Liver (tissue), 3 donors: ENCODE measurements around the gene WDR7.

Experiments
- FOXA1 ChIP-seq: IDR thresholded peaks from 2 replicates; pipeline ENCODE4 v1.6.1; 2016; ENCODE audit warnings: antibody characterized with exemption
- FOXA2 ChIP-seq: IDR thresholded peaks from 2 replicates; pipeline ENCODE4 v1.6.1; 2016; ENCODE audit warnings: antibody characterized with exemption
- RAD21 ChIP-seq, 2 donors: IDR thresholded peaks; 2 replicates each; pipeline ENCODE4 v1.6.1; 2016; ENCODE audit warnings: antibody characterized with exemption in 2 of 2, mild to moderate bottlenecking in 2 of 2
- SP1 ChIP-seq: IDR thresholded peaks from 2 replicates; pipeline ENCODE4 v1.6.1; 2018; ENCODE audit warnings: antibody characterized with exemption, mild to moderate bottlenecking
- TAF1 ChIP-seq: conservative IDR thresholded peaks from 2 replicates; pipeline ENCODE4 v1.6.1; 2016; ENCODE audit warnings: antibody characterized with exemption, mild to moderate bottlenecking
- TF ChIP-seq, protein P1 (sequence below): fragments of 150-350 bp; IDR thresholded peaks from 2 replicates; pipeline ENCODE4 v1.5.1; 2017; ENCODE audit warnings: improper control_type of control experiment, low read depth, low read length; ENCODE audit not compliant: missing input control
- donor health status: healthy.
- donor health status: healthy.

DNA sequence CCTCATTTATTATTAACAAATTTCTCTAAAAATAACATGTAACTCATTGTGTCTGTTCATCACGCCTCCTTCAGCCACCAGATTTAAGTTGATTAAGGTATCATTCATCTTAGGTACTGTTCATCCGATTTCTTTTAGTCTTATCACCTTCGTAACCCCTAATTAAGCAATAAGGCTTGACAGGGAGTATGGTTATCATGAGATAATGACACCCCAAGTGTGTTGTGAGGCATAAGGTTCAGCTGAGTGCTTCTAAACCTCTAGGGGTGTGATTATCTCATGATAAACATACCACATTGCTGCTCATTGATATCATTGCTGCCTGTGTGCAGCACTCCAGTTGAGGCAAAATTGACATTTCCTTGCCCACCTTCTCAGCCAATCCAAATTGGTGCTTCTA lies 336.9 kb downstream of the WDR7 start:
- TF ChIP-seq, protein P1, sequence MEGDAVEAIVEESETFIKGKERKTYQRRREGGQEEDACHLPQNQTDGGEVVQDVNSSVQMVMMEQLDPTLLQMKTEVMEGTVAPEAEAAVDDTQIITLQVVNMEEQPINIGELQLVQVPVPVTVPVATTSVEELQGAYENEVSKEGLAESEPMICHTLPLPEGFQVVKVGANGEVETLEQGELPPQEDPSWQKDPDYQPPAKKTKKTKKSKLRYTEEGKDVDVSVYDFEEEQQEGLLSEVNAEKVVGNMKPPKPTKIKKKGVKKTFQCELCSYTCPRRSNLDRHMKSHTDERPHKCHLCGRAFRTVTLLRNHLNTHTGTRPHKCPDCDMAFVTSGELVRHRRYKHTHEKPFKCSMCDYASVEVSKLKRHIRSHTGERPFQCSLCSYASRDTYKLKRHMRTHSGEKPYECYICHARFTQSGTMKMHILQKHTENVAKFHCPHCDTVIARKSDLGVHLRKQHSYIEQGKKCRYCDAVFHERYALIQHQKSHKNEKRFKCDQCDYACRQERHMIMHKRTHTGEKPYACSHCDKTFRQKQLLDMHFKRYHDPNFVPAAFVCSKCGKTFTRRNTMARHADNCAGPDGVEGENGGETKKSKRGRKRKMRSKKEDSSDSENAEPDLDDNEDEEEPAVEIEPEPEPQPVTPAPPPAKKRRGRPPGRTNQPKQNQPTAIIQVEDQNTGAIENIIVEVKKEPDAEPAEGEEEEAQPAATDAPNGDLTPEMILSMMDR: no peak
- TF ChIP-seq RAD21 (IDR thresholded peaks at IDR 0.05) (no peak), SP1 (no peak), TAF1 (no peak), FOXA1 (no peak), FOXA2 (no peak)
